ENCODE results near the gene BACH2. TPM values are rescaled to one million over a fixed set of nuclear protein-coding genes. Genes with fewer than 3 reads are reported as not detected.

BACH2 gene
- total and polyA plus RNA-seq, 2 of the 4 experiments (the other 2 are of a cell fraction), result 1.3 to 1.4 TPM

DNA sequence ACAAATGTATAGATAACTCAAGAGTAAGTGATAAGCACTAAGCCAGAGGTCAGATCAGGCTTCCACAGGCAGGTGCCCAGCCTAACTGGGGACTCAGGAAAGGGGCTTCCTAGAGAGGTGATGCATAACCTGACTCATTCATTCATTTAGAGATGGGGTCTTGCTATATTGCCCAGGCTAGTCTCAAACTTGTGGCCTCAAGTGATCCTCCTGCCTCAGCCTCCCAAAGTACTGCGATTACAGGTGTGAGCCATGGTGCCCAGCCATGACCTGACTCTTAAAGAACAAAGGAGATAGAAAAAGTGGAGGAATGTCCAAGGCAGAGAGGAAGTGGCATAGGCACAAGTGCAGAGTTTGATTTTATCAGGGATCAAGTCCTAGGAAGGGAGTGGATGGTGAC is 360.5 kb downstream of the BACH2 start:
- no peak overlapping the region for H2AFZ ChIP-seq (replicated peaks; ENCODE audit: low read length, poor library complexity)

More for the DNA sequence above, 360.5 kb downstream of the BACH2 start:
- intact Hi-C loops (cut with micrococcal nuclease) (no loop called here), dilution Hi-C loops (cut with HindIII; ENCODE audit: low sequenced_read_pairs, unreplicated experiment) (no loop called here), in situ Hi-C loops (cut with MboI; ENCODE audit: low sequenced_read_pairs) (no loop called here)
- Histone ChIP-seq H4K5ac (ENCODE audit: low read depth, low read length) (no peak overlapping the region), H2AK9ac (replicated peaks; ENCODE audit: low read depth, low read length, poor library complexity) (no peak overlapping the region), H3K4me2 (ENCODE audit: low read depth, low read length) (no peak overlapping the region), H3K79me1 (ENCODE audit: low read depth in 1 of 2, low read length in 2 of 2) (no peaks in the 10 kb centered on the region), H3K27me3 (ENCODE audit: control insufficient read depth, insufficient read depth, low read length) (no peaks in the 10 kb centered on the region), H3K4me3 (ENCODE audit: insufficient read depth, low read depth, low read length) (no peak overlapping the region), H3K14ac (replicated peaks; ENCODE audit: low read depth, low read length) (no peak overlapping the region), H3K18ac (ENCODE audit: low read depth, low read length) (no peak overlapping the region), H2BK5ac (ENCODE audit: low read depth, low read length, poor library complexity, severe bottlenecking) (no peak overlapping the region), H3K4ac (ENCODE audit: low read depth, low read length) (no peak overlapping the region), H4K8ac (ENCODE audit: low read depth in 2 of 2, low read length in 2 of 2) (no peak overlapping the region), H4K20me1 (ENCODE audit: insufficient read depth, low read length) (no peaks in the 10 kb centered on the region), H3K27ac (ENCODE audit: insufficient read depth, low read length) (no peak overlapping the region), H2AK5ac (ENCODE audit: low read depth, low read length) (no peak overlapping the region), H2BK20ac (ENCODE audit: low read depth, low read length) (no peak overlapping the region), H3K23ac (ENCODE audit: low read depth, low read length) (no peak overlapping the region), H3K9me3 (ENCODE audit: control insufficient read depth, insufficient read depth, low read length) (no peaks in the 10 kb centered on the region), H3K36me3 (ENCODE audit: control insufficient read depth, insufficient read depth, low read length) (no peaks in the 10 kb centered on the region), H3K56ac (ENCODE audit: extremely low read depth, insufficient read depth, low read length) (no peak overlapping the region), H3K4me1 (ENCODE audit: control insufficient read depth, insufficient read depth, low read length) (no peaks in the 10 kb centered on the region; the same call in 1 of the 2 replicates), H3K9ac (ENCODE audit: low read depth, low read length) (no peak overlapping the region), H3K9me1 (ENCODE audit: insufficient read depth, low read length) (no peaks in the 10 kb centered on the region), H2BK15ac (ENCODE audit: low read depth, low read length) (no peak overlapping the region), H2BK120ac (ENCODE audit: low read depth, low read length) (no peak overlapping the region), H4K91ac (ENCODE audit: insufficient read depth, low read depth, low read length) (no peak overlapping the region)
- TF ChIP-seq CHD1 (IDR thresholded peaks at IDR 0.05; ENCODE audit: low read depth, low read length) (no peak), MAFK (IDR thresholded peaks at IDR 0.05; ENCODE audit: low read depth, low read length) (no peak), RCOR1 (IDR thresholded peaks at IDR 0.05; ENCODE audit: insufficient replicate concordance, low read length) (no peak), CEBPB (IDR thresholded peaks at IDR 0.05; ENCODE audit: low read depth, low read length) (no peak), MXI1 (IDR thresholded peaks at IDR 0.05; ENCODE audit: borderline replicate concordance, low read depth, low read length) (no peak), RAD21 (IDR thresholded peaks at IDR 0.05; ENCODE audit: low read length) (no peak), RFX5 (IDR thresholded peaks at IDR 0.05; ENCODE audit: low read depth, low read length) (no peak), SMC3 (IDR thresholded peaks at IDR 0.05; ENCODE audit: low read depth, low read length) (no peak), POLR2A (IDR thresholded peaks at IDR 0.05; ENCODE audit: low read depth, low read length) (no peak), FOS (IDR thresholded peaks at IDR 0.05; ENCODE audit: low read depth, low read length) (no peak), NFE2L2 (IDR thresholded peaks at IDR 0.05; ENCODE audit: low read depth, low read length) (no peak), BHLHE40 (IDR thresholded peaks at IDR 0.05; ENCODE audit: low read depth, low read length) (no peak), MAZ (IDR thresholded peaks at IDR 0.05; ENCODE audit: borderline replicate concordance, low read depth, low read length) (no peak), ELK1 (IDR thresholded peaks at IDR 0.05; ENCODE audit: borderline replicate concordance, low read depth, low read length) (no peak)
- TF ChIP-seq, protein P1, sequence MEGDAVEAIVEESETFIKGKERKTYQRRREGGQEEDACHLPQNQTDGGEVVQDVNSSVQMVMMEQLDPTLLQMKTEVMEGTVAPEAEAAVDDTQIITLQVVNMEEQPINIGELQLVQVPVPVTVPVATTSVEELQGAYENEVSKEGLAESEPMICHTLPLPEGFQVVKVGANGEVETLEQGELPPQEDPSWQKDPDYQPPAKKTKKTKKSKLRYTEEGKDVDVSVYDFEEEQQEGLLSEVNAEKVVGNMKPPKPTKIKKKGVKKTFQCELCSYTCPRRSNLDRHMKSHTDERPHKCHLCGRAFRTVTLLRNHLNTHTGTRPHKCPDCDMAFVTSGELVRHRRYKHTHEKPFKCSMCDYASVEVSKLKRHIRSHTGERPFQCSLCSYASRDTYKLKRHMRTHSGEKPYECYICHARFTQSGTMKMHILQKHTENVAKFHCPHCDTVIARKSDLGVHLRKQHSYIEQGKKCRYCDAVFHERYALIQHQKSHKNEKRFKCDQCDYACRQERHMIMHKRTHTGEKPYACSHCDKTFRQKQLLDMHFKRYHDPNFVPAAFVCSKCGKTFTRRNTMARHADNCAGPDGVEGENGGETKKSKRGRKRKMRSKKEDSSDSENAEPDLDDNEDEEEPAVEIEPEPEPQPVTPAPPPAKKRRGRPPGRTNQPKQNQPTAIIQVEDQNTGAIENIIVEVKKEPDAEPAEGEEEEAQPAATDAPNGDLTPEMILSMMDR (conservative IDR thresholded peaks at IDR 0.05; ENCODE audit: low read depth, low read length), result no peak
- TF ChIP-seq, protein P2, sequence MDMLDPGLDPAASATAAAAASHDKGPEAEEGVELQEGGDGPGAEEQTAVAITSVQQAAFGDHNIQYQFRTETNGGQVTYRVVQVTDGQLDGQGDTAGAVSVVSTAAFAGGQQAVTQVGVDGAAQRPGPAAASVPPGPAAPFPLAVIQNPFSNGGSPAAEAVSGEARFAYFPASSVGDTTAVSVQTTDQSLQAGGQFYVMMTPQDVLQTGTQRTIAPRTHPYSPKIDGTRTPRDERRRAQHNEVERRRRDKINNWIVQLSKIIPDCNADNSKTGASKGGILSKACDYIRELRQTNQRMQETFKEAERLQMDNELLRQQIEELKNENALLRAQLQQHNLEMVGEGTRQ (IDR thresholded peaks at IDR 0.05; ENCODE audit: low read depth, low read length), result no peak
- WGBS, 2 experiments (ENCODE audit: extremely low coverage in 2 of 2, insufficient read length in 1 of 2), result no CpG with 5 or more reads among the region's 1 CpG
- ATAC-seq (ENCODE audit: low read depth) (no peak), DNase-seq (no peak)
- ChIA-PET POLR2A (ENCODE audit: unreplicated experiment) (no interaction called here), CTCF (no interaction called here)
- BruUV-seq (replicated peaks), result no TSS peak
